EL (cell line): Measurements from ENCODE around the gene UCP3.

Experiments used
- DNase-seq: peaks from one replicate; pipeline ENCODE4 v3.0.0-alpha.2; 2016

The UCP3 gene

DNA sequence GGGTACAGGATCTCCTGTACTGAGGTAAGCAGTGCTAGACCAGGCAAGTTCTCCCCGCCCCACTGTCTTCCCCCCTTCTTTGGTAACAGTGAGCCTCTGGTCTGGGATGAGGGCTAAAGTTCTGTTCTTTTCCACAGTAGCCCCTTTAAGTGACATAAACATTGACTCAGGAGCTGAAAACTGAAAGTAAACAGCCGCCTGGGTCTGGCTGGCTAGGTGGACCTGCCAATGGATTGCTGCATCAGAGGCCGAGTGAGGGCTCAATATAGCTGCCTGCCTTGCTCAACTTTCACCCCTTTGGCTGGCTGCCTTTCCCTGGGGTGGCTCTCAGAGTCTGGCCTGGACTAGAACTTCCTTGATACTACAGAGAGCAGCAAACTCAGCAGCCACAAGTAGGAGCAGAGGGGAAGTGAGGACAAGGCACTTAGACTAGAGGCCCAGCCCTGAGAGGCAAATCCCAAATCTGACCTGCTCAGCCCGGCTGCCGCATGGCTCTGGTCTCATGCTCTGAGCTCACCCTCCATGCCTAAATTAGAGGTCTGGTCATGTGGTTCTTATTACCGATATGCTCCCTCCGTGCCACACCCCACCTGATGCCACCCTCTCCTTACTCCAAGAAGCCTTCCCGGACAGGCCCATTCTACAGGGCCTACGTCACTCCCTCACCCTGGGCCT, 9.6 kb upstream of the UCP3 start:
- DNase-seq = peak; percentile 30

- DNase-seq = no peak
These were observed 8.7 kb upstream of the UCP3 start for GRCh38 chr11:74017631-74018030.

GRCh38 chr11:74015919-74016684, 7.2 kb upstream of the UCP3 start:
- no peak for DNase-seq

DNA sequence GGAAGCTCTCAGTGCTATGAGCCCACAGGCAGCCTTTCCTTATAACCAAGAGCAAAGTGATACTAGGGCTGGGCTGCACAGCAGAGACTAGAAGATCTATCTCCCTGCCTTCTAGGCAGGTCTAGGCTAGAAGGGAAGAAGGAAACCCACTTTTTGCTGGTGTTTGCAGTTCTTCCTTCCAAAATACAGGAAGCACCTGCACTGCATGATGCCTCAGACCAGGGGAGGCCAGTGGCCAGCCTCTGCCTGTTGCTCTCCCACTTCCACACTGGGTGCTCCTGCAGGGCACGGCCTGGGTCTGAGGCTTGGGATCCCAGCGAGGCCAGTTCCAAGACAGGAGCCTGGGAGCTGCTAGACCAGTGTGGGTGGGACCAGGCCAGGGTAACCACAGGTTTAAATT, 6.0 kb upstream of the UCP3 start:
- no peak for DNase-seq

DNA sequence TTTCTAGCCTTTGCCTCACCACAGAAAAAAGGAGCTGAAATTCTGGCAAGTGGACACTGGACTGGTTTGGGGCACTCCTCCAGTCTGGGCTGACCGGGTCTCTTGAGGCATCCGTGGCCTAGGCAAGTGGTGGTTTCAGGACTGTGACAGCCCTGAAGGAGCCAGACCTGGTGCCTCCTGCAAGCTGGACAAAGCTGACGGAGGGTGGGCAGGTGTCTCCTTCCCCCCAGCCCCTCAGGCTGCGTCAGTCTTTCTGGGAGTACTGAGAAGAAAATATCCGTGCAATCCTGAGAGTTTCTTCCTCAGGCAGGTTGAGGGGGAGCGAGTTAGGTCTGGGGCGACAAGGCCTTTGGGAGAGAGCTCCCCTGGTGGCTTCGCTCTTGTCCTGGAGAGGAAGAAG, 4.3 kb upstream of the UCP3 start:
- DNase-seq = no peak

- DNase-seq = no peak
These were observed 3.4 kb upstream of the UCP3 start for GRCh38 chr11:74012074-74012809.

GRCh38 chr11:74011360-74012073, 2.6 kb upstream of the UCP3 start:
- DNase-seq = no peak

GRCh38 chr11:74010306-74011300, 1.7 kb upstream of the UCP3 start:
- no peak for DNase-seq

GRCh38 chr11:74009675-74010305, 905 bp upstream of the UCP3 start:
- DNase-seq = no peak

- DNase-seq = no peak
These were observed 304 bp upstream of the UCP3 start for GRCh38 chr11:74009230-74009547.

DNA sequence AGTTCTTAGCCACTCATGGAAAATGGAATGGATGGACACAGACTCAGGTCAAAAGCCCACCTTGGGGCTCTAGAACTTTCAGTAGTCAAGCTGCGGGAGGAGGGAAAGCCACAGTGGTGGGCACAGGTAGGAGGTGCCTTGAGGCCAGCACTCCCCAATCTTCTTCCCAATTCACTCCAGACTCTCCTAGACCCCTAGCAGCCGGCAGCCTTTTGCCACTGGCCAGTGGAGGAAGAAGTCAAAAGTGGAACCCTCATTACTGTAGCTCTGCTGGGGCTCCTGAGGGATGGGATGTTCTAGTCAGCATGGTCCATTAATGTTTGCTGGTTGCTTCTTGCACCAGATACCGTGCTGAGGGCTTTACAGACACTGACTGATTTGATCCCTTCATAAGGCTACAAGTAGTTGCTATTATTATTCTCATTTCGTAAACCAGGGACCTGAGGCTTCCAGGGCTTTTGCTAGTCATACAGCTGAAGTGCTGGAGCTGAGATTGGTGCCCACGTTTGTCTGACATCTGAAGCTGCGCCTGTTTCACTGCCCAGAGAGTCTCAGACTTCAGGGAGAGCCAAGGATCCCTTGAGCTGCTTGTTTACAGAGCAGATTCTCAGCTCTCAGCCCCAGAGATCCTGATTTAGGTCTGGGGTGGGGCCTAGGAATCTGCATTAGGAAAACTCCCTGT, 1.1 kb downstream of the UCP3 start:
- no peak for DNase-seq

DNA sequence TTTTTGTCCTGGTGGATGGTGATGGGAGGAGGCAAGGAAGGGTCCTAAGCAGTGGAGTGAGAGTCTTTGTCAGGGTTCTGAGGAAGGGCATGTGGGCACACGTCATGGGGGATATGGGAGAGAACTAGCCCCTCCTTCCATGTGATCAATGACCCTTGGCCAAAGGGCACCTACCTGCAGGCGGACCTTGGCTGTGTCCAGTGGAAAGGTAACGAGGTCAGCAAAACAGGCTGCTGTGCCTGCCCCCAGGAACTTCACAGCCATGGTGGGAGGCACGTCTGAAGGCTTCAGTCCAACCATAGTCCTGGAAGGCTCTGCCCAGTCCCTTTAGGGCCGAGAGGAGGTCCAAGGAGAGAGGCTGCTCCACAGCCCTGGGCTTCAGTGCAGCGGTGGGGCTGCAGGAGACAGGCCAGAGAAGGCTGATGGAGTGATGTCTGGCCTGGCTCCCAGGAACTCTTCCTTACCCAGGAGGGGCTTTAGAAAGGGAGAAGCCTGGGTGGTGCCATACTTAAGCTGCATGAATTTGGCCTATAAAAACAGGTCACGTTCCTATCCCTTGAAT, 2.1 kb downstream of the UCP3 start:
- DNase-seq = no peak

GRCh38 chr11:74005721-74006517, 3.0 kb downstream of the UCP3 start:
- no peak for DNase-seq

GRCh38 chr11:74004759-74005615, 3.9 kb downstream of the UCP3 start:
- no peak for DNase-seq

DNA sequence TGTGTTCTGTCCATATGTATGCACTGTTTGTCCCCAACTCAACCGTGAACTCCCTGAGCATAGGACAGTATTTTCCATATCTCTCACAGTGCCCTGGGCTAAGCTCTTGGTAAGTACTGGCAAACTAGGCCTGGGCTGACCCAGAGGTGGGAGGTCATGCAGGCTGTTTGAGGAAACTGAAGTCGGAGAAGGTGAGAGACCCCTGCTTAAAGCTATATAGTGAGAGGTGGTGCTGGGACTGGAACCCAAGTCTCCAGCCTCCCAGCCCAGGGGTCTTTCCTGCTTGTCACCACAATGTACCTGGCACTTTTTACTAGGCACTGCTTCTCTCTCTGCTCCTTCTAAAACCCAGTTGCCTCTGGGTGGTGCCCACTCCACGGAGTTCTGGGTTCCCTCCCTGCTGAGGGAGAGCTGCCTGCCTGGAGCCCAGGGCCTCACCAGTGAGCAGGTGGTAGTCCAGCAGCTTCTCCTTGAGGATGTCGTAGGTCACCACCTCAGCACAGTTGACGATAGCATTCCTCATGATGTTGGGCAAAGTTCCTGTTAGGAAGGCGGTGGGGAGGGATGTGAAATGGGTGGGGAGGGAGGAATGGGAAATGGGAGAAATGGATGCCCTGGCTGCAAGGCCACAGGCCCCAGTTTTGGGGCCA, 4.7 kb downstream of the UCP3 start:
- no peak for DNase-seq

- DNase-seq = no peak
These were observed 6.1 kb downstream of the UCP3 start for GRCh38 chr11:74002832-74003231.

DNA sequence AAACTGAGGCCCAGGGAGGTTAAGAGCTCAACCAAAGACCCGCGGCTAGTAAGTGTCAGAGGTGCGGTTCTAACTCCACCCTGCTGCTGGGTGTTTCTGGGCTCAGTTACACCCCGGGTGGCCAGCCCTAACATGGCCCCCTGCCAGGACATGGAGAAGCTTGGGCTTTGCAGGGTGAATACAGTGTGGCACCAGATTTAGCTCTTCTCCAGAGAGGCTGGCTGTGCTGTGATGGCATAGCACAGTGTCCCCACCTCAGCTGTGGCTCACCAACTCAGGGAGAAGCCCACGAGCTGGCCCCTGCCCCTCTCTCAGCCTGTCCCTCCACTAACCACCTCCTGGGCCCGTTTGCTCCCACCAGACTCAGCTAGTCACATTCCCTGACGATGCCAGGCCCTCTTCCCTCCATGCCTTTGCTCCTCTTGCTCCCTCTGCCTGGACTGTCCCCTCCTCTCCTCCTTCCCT, 7.0 kb downstream of the UCP3 start:
- DNase-seq = no peak
